Astrocyte (in vitro differentiated cells and primary cell): Measurements from ENCODE around the gene CACNA2D4.

Experiments used
- EZH2 ChIP-seq: IDR thresholded peaks from 2 replicates; pipeline ENCODE4 v1.6.1; 2012; ENCODE audit warnings: mild to moderate bottlenecking, low read length, inconsistent platforms; ENCODE audit not compliant: insufficient read depth
- TF ChIP-seq, protein P1 (sequence below): IDR thresholded peaks from 2 replicates; pipeline ENCODE4 v1.5.1; 2011; ENCODE audit warnings: low read depth, mild to moderate bottlenecking, inconsistent platforms, low read length, moderate library complexity; ENCODE audit not compliant: insufficient read depth

DNA sequence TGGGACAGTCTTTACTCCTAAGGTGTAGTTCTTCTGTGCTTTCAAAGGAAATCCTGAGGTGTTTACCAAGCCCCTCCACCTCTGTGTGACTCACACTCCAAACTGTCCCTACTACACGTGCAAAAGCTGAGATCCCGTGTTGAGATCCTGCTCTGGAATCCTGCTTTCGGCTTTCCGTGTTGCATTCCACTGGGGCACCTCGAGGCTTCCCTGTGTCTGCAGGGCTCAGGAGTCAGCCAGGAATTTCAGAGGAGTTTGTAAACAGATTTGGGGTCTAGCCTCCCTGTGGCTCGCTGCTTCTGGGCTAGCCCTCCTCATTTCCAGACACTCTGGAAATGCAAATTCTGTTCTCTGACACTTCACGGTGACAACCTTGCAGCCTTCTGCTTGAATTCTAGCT lies 48.4 kb downstream of the CACNA2D4 start:
- TF ChIP-seq, protein P1, sequence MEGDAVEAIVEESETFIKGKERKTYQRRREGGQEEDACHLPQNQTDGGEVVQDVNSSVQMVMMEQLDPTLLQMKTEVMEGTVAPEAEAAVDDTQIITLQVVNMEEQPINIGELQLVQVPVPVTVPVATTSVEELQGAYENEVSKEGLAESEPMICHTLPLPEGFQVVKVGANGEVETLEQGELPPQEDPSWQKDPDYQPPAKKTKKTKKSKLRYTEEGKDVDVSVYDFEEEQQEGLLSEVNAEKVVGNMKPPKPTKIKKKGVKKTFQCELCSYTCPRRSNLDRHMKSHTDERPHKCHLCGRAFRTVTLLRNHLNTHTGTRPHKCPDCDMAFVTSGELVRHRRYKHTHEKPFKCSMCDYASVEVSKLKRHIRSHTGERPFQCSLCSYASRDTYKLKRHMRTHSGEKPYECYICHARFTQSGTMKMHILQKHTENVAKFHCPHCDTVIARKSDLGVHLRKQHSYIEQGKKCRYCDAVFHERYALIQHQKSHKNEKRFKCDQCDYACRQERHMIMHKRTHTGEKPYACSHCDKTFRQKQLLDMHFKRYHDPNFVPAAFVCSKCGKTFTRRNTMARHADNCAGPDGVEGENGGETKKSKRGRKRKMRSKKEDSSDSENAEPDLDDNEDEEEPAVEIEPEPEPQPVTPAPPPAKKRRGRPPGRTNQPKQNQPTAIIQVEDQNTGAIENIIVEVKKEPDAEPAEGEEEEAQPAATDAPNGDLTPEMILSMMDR, result no peak
- TF ChIP-seq EZH2, result no peak
